Anterior cingulate cortex (tissue), 58 donors: ENCODE results near the gene NELFB.
"Not testable (repeated sequence)": the region's sequence is repeated elsewhere in the genome, so short reads cannot be mapped to it uniquely, and the experiment has no call there.

Experiments
- DNase-seq, 58 donors: peaks; one replicate each; lab custom pipeline; 2025; lab: John Stamatoyannopoulos, UW

Gene NELFB

GRCh38 chr9:137234055-137234697, 21.0 kb upstream of the NELFB start:
- no peak for DNase-seq

DNA sequence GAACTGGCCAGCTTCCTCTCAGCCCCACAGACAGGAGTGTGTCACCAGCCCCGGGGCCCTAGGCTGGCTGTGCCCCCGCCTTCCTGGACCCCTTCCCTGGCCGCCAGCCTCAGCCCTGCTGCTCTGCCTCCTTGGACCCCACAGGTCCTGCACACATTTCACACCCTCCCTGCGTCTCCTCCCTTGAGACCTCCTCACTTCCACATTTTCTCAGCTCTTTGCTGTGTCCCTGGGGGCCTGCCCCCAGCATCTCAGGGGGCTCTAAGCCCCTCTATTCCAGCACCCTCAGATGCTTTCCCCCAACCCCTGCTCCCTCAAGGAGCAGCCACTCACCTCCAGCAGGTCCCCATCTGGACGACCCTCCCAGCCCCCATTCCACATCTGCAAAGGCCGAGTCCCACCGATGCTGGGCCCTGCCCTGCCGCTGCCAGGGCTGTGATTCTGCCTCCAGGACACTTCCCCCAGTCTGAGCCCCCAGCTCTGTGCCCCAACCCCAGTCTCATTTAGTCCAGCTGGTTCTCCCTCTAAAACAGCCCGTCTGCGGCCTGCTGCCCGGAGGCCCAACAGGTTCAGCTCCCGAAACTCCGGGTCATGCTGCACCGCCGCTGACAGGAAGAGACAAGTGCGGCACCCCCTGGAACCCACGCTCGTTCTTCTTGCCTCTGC, 20.2 kb upstream of the NELFB start:
- no peak for DNase-seq

GRCh38 chr9:137235424-137236237, 19.5 kb upstream of the NELFB start:
- DNase-seq = no peak

DNA sequence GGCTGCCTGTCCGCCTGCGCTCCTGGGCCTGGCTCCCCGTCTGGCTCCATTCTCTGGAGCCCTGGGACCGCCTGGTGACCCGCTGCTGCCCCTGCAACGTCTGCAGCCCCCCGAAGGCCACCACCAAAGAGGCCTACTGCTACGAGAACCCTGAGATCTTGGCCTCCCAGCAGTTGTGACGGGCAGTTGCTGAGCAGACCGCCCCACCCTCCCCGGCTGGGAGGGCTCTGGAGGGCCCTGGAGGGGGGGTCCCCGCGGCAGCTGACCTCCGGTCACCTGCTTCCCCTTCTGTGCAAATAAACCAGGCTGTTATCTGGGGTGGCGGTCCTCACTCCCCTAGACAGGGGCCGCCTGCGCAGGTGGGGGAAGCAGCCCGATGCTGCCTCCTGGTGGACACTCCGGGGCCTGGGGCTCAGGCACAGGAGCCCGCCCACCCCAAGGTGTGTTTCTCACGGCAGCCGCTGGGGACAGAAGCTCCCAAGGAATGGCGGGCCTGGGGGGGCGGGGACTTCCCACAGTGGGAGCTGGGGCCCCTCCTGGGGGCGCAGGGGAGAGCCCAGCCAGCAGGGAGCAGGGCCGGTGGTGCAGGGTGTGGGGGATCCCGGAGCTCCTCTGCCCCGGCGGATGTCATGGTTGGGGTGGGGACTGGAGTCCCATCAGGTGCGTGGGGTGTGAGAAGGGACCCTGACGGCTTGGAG, 18.7 kb upstream of the NELFB start:
- peak in 56 of 58 donors; percentile 7 to 88 (median 67) for DNase-seq

DNA sequence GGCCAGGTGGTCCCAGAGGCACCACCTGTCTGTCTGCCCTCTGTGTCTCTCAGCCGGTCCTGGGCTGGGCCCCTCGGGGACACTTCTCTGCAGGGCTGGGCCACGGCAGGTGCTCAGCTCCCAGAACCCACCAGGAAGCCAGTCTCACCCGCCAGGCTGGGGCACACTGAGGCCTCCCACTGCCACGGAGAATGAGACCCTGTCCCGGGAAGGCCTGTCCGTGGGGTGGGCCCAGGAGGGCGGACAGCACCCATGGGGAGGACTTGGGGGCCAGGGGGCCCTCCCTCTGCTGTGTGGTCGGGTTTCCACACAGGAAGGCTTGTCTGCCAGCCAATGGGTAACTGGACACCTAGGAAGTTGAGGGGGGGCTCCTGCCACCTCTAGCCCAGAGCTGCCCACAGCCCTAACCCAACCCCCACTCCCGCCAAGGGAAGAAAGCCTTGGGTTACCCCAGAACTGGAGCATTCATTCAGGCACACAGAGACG, 18.1 kb upstream of the NELFB start:
- peak in 1 of 58 donors; percentile 41 for DNase-seq

- DNase-seq = peak in 45 of 58 donors; percentile 23 to 90 (median 59)
Observed at GRCh38 chr9:137237759-137238726, 17.1 kb upstream of the NELFB start.

GRCh38 chr9:137239541-137240200, 15.5 kb upstream of the NELFB start:
- DNase-seq = not testable (repeated sequence)

GRCh38 chr9:137240318-137240840, 14.7 kb upstream of the NELFB start:
- DNase-seq = peak in 55 of 58 donors; percentile 13 to 90 (median 76)

GRCh38 chr9:137240841-137241489, 14.2 kb upstream of the NELFB start, which contains the start of gene TUBB4B:
TUBB4B (plus strand) TSS chr9:137241287; CDS start chr9:137241361, 74 bp downstream.
- peak; percentile 80 to 100 (median 99) for DNase-seq

DNA sequence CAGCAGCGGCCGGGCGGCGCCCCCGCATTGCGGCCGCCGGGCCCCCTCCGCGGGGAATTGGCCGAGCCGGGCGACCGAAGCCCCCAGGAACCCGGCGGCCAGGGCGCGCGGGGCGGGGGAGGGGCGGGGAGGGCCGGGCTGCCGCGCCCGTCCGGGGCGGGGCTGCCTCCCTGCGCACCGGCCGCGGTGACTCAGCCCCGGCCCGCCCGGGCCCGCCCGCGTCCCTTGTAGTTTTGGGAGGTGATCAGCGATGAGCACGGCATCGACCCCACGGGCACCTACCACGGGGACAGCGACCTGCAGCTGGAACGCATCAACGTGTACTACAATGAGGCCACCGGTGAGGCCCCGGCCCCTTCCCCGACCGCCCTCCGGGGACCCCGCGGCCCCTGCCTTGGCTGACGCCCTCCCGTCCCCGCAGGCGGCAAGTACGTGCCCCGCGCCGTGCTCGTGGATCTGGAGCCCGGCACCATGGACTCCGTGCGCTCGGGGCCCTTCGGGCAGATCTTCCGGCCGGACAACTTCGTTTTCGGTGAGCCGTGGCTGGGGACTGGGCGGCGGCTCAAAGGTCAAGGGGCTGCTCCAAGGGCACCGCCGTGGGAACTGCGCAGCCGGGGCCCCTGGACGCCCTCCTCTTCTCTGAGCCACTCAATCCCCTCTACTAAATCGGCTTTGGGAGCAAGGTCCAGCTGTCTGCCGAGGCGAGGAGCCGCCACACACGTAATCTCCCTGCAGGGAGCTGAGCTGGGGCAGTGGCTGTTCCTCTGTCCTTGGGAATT, 13.4 kb upstream of the NELFB start:
- DNase-seq = peak in 6 of 58 donors; percentile 33 to 67 (median 55)

DNA sequence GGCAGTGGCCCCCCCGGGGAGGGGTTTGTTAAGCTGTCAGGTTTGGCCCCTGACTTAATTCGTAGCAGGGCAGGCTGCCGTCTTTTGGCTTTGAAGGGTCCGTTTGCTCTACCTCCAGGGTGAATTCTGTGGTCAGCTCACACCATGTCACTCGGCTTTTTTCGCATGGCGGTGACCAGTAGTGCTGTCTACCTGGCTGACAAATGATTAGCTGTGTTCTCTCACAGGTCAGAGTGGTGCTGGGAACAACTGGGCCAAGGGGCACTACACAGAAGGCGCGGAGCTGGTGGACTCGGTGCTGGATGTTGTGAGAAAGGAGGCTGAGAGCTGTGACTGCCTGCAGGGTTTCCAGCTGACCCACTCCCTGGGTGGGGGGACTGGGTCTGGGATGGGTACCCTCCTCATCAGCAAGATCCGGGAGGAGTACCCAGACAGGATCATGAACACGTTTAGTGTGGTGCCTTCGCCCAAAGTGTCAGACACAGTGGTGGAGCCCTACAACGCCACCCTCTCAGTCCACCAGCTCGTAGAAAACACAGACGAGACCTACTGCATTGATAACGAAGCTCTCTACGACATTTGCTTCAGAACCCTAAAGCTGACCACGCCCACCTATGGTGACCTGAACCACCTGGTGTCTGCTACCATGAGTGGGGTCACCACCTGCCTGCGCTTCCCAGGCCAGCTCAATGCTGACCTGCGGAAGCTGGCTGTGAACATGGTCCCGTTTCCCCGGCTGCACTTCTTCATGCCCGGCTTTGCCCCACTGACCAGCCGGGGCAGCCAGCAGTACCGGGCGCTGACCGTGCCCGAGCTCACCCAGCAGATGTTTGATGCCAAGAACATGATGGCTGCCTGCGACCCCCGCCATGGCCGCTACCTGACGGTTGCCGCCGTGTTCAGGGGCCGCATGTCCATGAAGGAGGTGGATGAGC, 12.6 kb upstream of the NELFB start:
- DNase-seq = no peak

DNA sequence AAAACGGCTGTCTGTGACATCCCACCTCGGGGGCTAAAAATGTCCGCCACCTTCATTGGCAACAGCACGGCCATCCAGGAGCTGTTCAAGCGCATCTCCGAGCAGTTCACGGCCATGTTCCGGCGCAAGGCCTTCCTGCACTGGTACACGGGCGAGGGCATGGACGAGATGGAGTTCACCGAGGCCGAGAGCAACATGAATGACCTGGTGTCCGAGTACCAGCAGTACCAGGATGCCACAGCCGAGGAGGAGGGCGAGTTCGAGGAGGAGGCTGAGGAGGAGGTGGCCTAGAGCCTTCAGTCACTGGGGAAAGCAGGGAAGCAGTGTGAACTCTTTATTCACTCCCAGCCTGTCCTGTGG, 11.9 kb upstream of the NELFB start:
- DNase-seq = not testable (repeated sequence)

- DNase-seq = no peak
Observed at GRCh38 chr9:137243626-137244485, 11.3 kb upstream of the NELFB start.

- no peak for DNase-seq
Observed at GRCh38 chr9:137244486-137245449, 10.4 kb upstream of the NELFB start.
